ENCODE results near the gene KYAT1. TPM values are rescaled to one million over a fixed set of nuclear protein-coding genes. Genes with fewer than 3 reads are reported as not detected.

The KYAT1 gene
- total and polyA plus RNA-seq, 2 of the 8 experiments (the other 6 are each of a cell fraction or from before 2014, with no cell fraction given), result 30.4 to 42.2 TPM

GRCh38 chr9:128846680-128847030 lies 35.1 kb downstream of the KYAT1 start (continued):
- no peak for TF ChIP-seq CHD7 (IDR thresholded peaks at IDR 0.05; ENCODE audit: insufficient replicate concordance, low read length)

Measured in H1 (cell line).